GM15510 (cell line): Measurements from ENCODE around the gene RPF1.

Experiments
- POLR2A ChIP-seq: IDR thresholded peaks from 3 replicates; pipeline ENCODE4 v1.6.1; 2011; ENCODE audit warnings: borderline replicate concordance; ENCODE audit not compliant: insufficient read length; ENCODE audit errors: extremely low read depth

RPF1 gene

GRCh38 chr1:84478876-84479868, at the start of gene RPF1:
RPF1 (plus strand) TSS chr1:84479266; CDS start chr1:84479282, 16 bp downstream.
- peak; percentile 66 for TF ChIP-seq POLR2A

GRCh38 chr1:84430546-84430945, 48.5 kb upstream of the RPF1 start:
- no peak for TF ChIP-seq POLR2A

- no peak for TF ChIP-seq POLR2A
Observed at GRCh38 chr1:84433258-84434080, 45.6 kb upstream of the RPF1 start.

GRCh38 chr1:84434081-84434769, 44.8 kb upstream of the RPF1 start:
- TF ChIP-seq POLR2A, result no peak

GRCh38 chr1:84434801-84435549, 44.1 kb upstream of the RPF1 start:
- TF ChIP-seq POLR2A, result no peak

GRCh38 chr1:84436876-84437655, 42.0 kb upstream of the RPF1 start:
- TF ChIP-seq POLR2A, result no peak

- TF ChIP-seq POLR2A, result no peak
Observed at GRCh38 chr1:84442256-84442655, 36.8 kb upstream of the RPF1 start.

- TF ChIP-seq POLR2A, result no peak
Observed at GRCh38 chr1:84450910-84451309, 28.2 kb upstream of the RPF1 start.

- no peak for TF ChIP-seq POLR2A
Observed at GRCh38 chr1:84452436-84452835, 26.6 kb upstream of the RPF1 start.

GRCh38 chr1:84462118-84462517, 16.9 kb upstream of the RPF1 start:
- no peak for TF ChIP-seq POLR2A

GRCh38 chr1:84467298-84467697, 11.8 kb upstream of the RPF1 start:
- no peak for TF ChIP-seq POLR2A

- no peak for TF ChIP-seq POLR2A
Observed at GRCh38 chr1:84476225-84476624, 2.8 kb upstream of the RPF1 start.

GRCh38 chr1:84479998-84480397, 932 bp downstream of the RPF1 start:
- no peak for TF ChIP-seq POLR2A
